LHCN-M2 (cell line): ENCODE data around the gene ZNF425. TPM values are rescaled to one million over a fixed set of nuclear protein-coding genes. Genes with fewer than 3 reads are reported as not detected.
"Not testable (repeated sequence)": the region's sequence is repeated elsewhere in the genome, so short reads cannot be mapped to it uniquely, and the experiment has no call there.

Experiments
- DNase-seq: peaks from one replicate; pipeline ENCODE4 v3.0.0-alpha.2; 2012; ENCODE audit warnings: low read depth
- total RNA-seq: library from RNA; depleted of rRNA; stranded (reverse); fragments of >200 nt; gene quantifications from 2 replicates; pipeline ENCODE4 v1.2.3, GENCODE V29; 2014; rRNA removed

The ZNF425 gene
- total RNA-seq, 1 experiment from 2014 or later = 4.4 TPM

DNA sequence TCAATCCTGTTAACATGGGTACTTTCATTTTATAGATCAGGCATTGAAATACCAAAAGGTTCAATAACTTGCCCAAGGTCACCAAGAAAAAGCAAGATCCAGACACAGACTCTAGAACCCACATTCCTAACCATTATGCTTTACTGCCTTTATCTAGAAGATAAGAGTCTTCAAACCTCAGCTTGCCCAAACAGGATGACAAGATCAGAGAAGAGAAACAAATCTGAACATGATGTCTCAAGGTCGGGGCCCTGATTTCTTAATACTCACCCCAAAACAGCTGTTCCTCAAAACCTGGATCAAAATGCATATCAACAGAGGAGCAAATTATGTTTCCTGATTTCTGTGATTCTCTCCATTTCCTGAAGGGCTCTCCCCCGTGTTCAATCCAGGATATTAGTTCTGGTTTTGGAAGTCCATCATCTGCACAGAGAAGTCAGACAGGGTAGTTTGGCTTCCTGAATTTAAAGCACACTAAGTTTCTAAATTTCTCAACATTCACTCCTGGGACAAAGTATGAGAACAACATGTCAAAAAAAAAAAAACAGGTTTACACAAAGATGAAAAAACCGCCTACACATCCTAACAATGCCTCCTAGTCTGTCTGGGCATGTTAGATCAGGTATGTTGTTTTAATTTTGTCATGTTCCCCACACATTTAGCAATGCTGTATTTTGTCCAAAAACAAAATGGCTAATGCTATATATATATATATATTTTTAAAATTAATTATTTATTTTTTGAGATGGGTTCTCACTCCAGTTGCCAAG lies 51.8 kb downstream of the ZNF425 start:
- peak; percentile 18 for DNase-seq

DNA sequence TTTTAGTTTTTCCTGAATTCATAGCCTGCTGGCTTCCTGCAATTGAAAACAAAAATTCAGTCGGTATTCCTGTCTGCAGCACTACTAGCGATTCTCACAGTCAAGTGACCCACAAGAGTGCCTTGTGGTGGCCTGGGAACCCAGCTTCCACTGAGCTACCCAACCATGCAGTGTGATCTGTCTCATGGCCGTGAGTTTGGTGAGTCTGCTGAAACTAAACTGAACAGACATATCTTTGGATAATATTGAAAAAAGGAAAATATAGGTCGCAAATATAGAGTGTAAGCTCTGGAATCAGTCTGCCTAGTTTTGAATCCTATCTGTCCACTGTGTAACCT lies 53.7 kb downstream of the ZNF425 start:
- no peak for DNase-seq

GRCh38 chr7:149071641-149072437 lies 54.3 kb downstream of the ZNF425 start:
- no peak for DNase-seq

DNA sequence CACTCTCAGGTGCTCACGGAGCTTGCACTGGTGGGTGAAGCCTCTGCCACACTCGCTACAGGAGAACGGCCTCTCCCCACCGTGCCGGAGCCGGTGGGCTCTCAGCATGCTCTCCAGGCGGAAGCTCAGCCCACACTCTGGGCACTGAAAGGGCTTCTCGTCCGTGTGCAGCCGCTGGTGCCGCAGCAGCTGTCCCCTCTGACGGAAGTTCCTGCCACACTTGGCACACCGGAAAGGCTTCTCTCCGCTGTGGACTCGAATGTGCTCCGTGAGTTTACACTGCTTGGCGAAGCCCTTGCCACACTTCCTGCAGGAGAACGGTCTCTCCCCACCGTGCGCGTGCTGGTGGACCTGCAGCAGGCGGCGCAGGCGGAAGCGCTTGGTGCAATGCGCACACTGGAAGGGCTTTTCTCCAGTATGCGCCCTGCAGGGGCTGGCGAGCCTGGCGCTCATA lies 54.9 kb downstream of the ZNF425 start:
- DNase-seq = no peak

GRCh38 chr7:149070372-149071125 lies 55.6 kb downstream of the ZNF425 start:
- DNase-seq = no peak

GRCh38 chr7:149067869-149068268 lies 58.3 kb downstream of the ZNF425 start:
- DNase-seq = no peak

DNA sequence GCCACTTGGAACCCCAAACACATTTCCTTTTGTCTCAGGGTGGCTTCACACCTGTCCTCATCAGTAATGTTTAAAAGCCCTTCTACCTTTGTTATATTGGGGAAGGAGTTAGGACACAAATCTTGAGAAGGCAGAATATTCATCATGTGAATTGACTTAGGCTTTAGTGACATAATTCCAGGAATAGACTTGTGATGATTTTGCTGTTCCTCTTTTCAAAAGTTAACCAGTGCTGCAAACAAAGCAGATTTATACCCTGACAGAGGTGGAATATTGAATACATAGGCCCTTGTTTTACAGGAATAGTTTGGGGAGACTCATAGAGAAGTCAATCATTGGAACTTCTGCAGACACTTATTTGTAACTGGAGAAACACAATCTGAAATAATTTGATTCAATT lies 62.6 kb downstream of the ZNF425 start:
- DNase-seq = no peak

DNA sequence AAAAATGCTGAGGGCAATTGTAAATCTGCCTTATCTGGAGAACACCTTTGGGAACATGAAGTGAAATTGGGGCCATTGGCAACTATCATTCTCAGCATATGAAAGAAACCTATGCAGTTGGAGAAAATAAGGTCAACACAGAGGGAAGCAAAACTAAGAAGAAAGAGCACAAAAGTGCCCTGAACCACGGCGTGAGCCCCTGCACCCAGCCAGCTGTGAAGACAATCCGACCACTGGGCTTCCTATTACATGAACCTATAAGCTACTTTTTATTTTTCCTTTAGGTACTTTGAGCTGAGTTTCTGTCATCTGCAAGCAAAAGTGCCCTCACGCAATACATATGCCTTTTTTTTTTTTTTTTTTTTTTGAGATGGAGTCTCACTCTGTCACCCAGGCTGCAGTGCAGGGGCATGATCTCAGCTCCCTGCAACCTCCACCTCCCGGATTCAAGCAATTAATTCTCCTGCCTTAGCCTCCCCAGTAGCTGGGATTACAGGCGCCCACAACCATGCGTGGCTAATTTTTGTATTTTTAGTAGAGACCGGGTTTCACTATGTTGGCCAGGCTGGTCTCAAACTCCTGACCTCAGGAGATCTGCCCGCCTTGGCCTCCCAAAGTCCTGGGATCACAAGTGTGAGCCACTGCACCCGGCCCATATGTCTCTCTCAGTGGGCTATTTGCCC lies 63.8 kb downstream of the ZNF425 start:
- not testable (repeated sequence) for DNase-seq

- DNase-seq = no peak
Measured at GRCh38 chr7:149060156-149060555, 66.0 kb downstream of the ZNF425 start.

- no peak for DNase-seq
Measured at GRCh38 chr7:149053885-149054284, 72.2 kb downstream of the ZNF425 start.

- DNase-seq = no peak
Measured at GRCh38 chr7:149053384-149053783, 72.7 kb downstream of the ZNF425 start.

Other genes with a start within 250 kb of the ZNF425 start
- gene EZH2, start 242.0 kb downstream of the ZNF425 start, total RNA-seq = 44.9 and 52.9 TPM in 2 replicates
- gene PDIA4, start 97.8 kb downstream of the ZNF425 start, total RNA-seq = 304 and 320 TPM in 2 replicates
- 6.3 TPM in 2 replicates for gene ZNF786, start 35.6 kb downstream of the ZNF425 start, total RNA-seq
- 14.9 and 17.1 TPM in 2 replicates for gene ZNF398, start 21.1 kb upstream of the ZNF425 start, total RNA-seq
- 23.0 and 28.6 TPM in 2 replicates for gene ZNF282, start 69.2 kb upstream of the ZNF425 start, total RNA-seq
- 6.6 and 7.9 TPM in 2 replicates for gene ZNF212, start 113.3 kb upstream of the ZNF425 start, total RNA-seq
- gene ZNF783, start 135.9 kb upstream of the ZNF425 start, total RNA-seq = 16.6 and 17.6 TPM in 2 replicates